Measurements from ENCODE around the gene SMNDC1. TPM values are rescaled to one million over a fixed set of nuclear protein-coding genes. Genes with fewer than 3 reads are reported as not detected.

Gene SMNDC1
- polyA plus RNA-seq, 1 experiment = 6.1 TPM

- CTCF ChIA-PET = interaction anchor here (1.2 to 2.6 kb wide), 3 partner anchors 10 to 349 kb away, joined by 3 to 9 read pairs (median 3); no protein-coding TSS in a partner anchor
- H3K36me3 ChIP-seq (ENCODE audit: control insufficient read depth, insufficient read depth, low read length) = no peaks in the 10 kb centered on the region
These were observed 18.8 kb upstream of the SMNDC1 start for GRCh38 chr10:110323503-110323902.

GRCh38 chr10:110321869-110322620 lies 17.3 kb upstream of the SMNDC1 start:
- CTCF ChIA-PET = no interaction called here
- Histone ChIP-seq H3K36me3 (ENCODE audit: control insufficient read depth, insufficient read depth, low read length) (no peaks in the 10 kb centered on the region), H3K27me3 (ENCODE audit: control insufficient read depth, insufficient read depth, low read length) (no peaks in the 10 kb centered on the region), H3K4me3 (ENCODE audit: low read depth, low read length) (no peak overlapping the region)
- DNase-seq (ENCODE audit: low read depth) = no peak
- POLR2A ChIA-PET = no interaction called here
- no peak for TF ChIP-seq CTCF (IDR thresholded peaks at IDR 0.05; ENCODE audit: insufficient read depth, low read depth, low read length)

More at GRCh38 chr10:110323503-110323902, 18.8 kb upstream of the SMNDC1 start:
- no peak for TF ChIP-seq CTCF (IDR thresholded peaks at IDR 0.05; ENCODE audit: insufficient read depth, low read depth, low read length)
- POLR2A ChIA-PET = interaction anchor here (0.6 kb wide), 1 partner anchor 541 kb away, joined by 3 read pairs; no protein-coding TSS in a partner anchor
- DNase-seq (ENCODE audit: low read depth) = peak; percentile 43
- Histone ChIP-seq H3K27me3 (ENCODE audit: control insufficient read depth, insufficient read depth, low read length) (no peaks in the 10 kb centered on the region), H3K4me3 (ENCODE audit: low read depth, low read length) (no peak overlapping the region)

- Histone ChIP-seq H3K4me3 (ENCODE audit: low read depth, low read length) (no peak overlapping the region), H3K27me3 (ENCODE audit: control insufficient read depth, insufficient read depth, low read length) (no peaks in the 10 kb centered on the region), H3K36me3 (ENCODE audit: control insufficient read depth, insufficient read depth, low read length) (no peaks in the 10 kb centered on the region)
- no peak for DNase-seq (ENCODE audit: low read depth)
- ChIA-PET POLR2A (no interaction called here), CTCF (interaction anchor here (2.1 kb wide), 1 partner anchor 37 kb away, joined by 5 read pairs; no protein-coding TSS in a partner anchor)
- TF ChIP-seq CTCF (IDR thresholded peaks at IDR 0.05; ENCODE audit: insufficient read depth, low read depth, low read length) = no peak
These were observed 13.4 kb upstream of the SMNDC1 start for GRCh38 chr10:110317866-110318850.

GRCh38 chr10:110313674-110314073 lies 9.0 kb upstream of the SMNDC1 start:
- POLR2A ChIA-PET = no interaction called here
- CTCF ChIA-PET = interaction anchor here (0.8 to 2.6 kb wide), 7 partner anchors 11 to 237 kb away, joined by 3 to 12 read pairs (median 5); no protein-coding TSS in a partner anchor

More at GRCh38 chr10:110313674-110314073, 9.0 kb upstream of the SMNDC1 start:
- TF ChIP-seq CTCF (IDR thresholded peaks at IDR 0.05; ENCODE audit: insufficient read depth, low read depth, low read length) = no peak
- Histone ChIP-seq H3K27me3 (ENCODE audit: control insufficient read depth, insufficient read depth, low read length) (no peaks in the 10 kb centered on the region), H3K36me3 (ENCODE audit: control insufficient read depth, insufficient read depth, low read length) (no peaks in the 10 kb centered on the region), H3K4me3 (ENCODE audit: low read depth, low read length) (no peak overlapping the region)
- DNase-seq (ENCODE audit: low read depth) = no peak
